Measurements from ENCODE around the gene BPIFB4. TPM values are rescaled to one million over a fixed set of nuclear protein-coding genes. Genes with fewer than 3 reads are reported as not detected.
"Not testable (repeated sequence)": the region's sequence is repeated elsewhere in the genome, so short reads cannot be mapped to it uniquely, and the experiment has no call there.

The BPIFB4 gene
- polyA plus RNA-seq, 1 of the 3 experiments (the other 2 are of a cell fraction), result not detected

GRCh38 chr20:33043731-33044181 lies 35.7 kb upstream of the BPIFB4 start:
- DNase-seq, result no peak
- Histone ChIP-seq H3K9me3 (no peaks in the 10 kb centered on the region), H3K79me2 (ENCODE audit: insufficient read depth) (no peaks in the 10 kb centered on the region), H3K9me2 (no peaks in the 10 kb centered on the region), H2AFZ (ENCODE audit: low read depth) (no peak overlapping the region), H3K36me3 (replicated peaks in 1 of 2; ENCODE audit: control insufficient read depth in 1 of 2, insufficient read depth in 2 of 2, low read length in 1 of 2) (no peaks in the 10 kb centered on the region), H3K4me3 (ENCODE audit: low read depth in 2 of 2, low read length in 1 of 2) (no peak overlapping the region), H3K9ac (no peak overlapping the region), H3K27ac (ENCODE audit: low read depth in 2 of 2, low read length in 1 of 2) (no peak overlapping the region), H3F3A (replicated peaks; ENCODE audit: insufficient read depth) (no peaks in the 10 kb centered on the region), H3K27me3 (ENCODE audit: insufficient read depth) (no peaks in the 10 kb centered on the region), H3K4me1 (ENCODE audit: control insufficient read depth in 1 of 2, insufficient read depth in 2 of 2, low read depth in 1 of 2, low read length in 1 of 2) (no peaks in the 10 kb centered on the region), H4K20me1 (ENCODE audit: insufficient read depth) (no peaks in the 10 kb centered on the region), H3K4me2 (no peak overlapping the region)
- CTCF ChIA-PET, result no interaction called here
- WGBS (ENCODE audit: low lambda C conversion rate), result 0% methylated on average over 1 of the region's 1 CpG
- TF ChIP-seq MEF2A (IDR thresholded peaks at IDR 0.05; ENCODE audit: borderline replicate concordance, low read depth) (no peak), TEAD4 (IDR thresholded peaks at IDR 0.05; ENCODE audit: borderline replicate concordance, insufficient read depth) (no peak), RCOR1 (IDR thresholded peaks at IDR 0.05; ENCODE audit: low read length) (no peak), MAX (IDR thresholded peaks at IDR 0.05; ENCODE audit: low read depth) (no peak), FOXJ3 (CRISPR knock-in tag; IDR thresholded peaks at IDR 0.05) (no peak), SMC3 (IDR thresholded peaks at IDR 0.05; ENCODE audit: low read depth, low read length) (no peak), PBX3 (IDR thresholded peaks at IDR 0.05) (no peak)
- POLR2A ChIA-PET, result no interaction called here

- H3K27me3 ChIP-seq (ENCODE audit: insufficient read depth); POLR2A ChIA-PET; H3K9me2 ChIP-seq; H3K27ac ChIP-seq (ENCODE audit: low read depth in 2 of 2, low read length in 1 of 2); H3K4me2 ChIP-seq; H3K4me1 ChIP-seq (ENCODE audit: control insufficient read depth in 1 of 2, insufficient read depth in 2 of 2, low read depth in 1 of 2, low read length in 1 of 2); DNase-seq; H2AFZ ChIP-seq (ENCODE audit: low read depth); H3K79me2 ChIP-seq (ENCODE audit: insufficient read depth); H3K9me3 ChIP-seq; H4K20me1 ChIP-seq (ENCODE audit: insufficient read depth); H3K4me3 ChIP-seq (ENCODE audit: low read depth in 2 of 2, low read length in 1 of 2); CTCF ChIA-PET; H3F3A ChIP-seq (replicated peaks; ENCODE audit: insufficient read depth); H3K36me3 ChIP-seq (replicated peaks in 1 of 2; ENCODE audit: control insufficient read depth in 1 of 2, insufficient read depth in 2 of 2, low read length in 1 of 2); H3K9ac ChIP-seq: not testable (repeated sequence)
- WGBS (ENCODE audit: low lambda C conversion rate), result 14% methylated on average over 15 of the region's 15 CpGs
These were observed 34.2 kb upstream of the BPIFB4 start for GRCh38 chr20:33045129-33045721.

GRCh38 chr20:33046412-33046811 lies 33.0 kb upstream of the BPIFB4 start:
- no peaks in the 10 kb centered on the region for H3K79me2 ChIP-seq (ENCODE audit: insufficient read depth)
- H4K20me1 ChIP-seq (ENCODE audit: insufficient read depth), result no peaks in the 10 kb centered on the region
- H3K27me3 ChIP-seq (ENCODE audit: insufficient read depth), result no peaks in the 10 kb centered on the region
- H3K4me1 ChIP-seq (ENCODE audit: control insufficient read depth in 1 of 2, insufficient read depth in 2 of 2, low read depth in 1 of 2, low read length in 1 of 2), result no peaks in the 10 kb centered on the region
- no peak overlapping the region for H3K4me3 ChIP-seq (ENCODE audit: low read depth in 2 of 2, low read length in 1 of 2)
- CTCF ChIA-PET, result interaction anchor here (0.6 to 1.2 kb wide), 3 partner anchors 9 to 265 kb away, joined by 3 read pairs; no protein-coding TSS in a partner anchor
- no peak overlapping the region for H3K9ac ChIP-seq
- H2AFZ ChIP-seq (ENCODE audit: low read depth), result no peak overlapping the region
- no peak overlapping the region for H3K27ac ChIP-seq (ENCODE audit: low read depth in 2 of 2, low read length in 1 of 2)
- no peaks in the 10 kb centered on the region for H3K9me3 ChIP-seq
- H3K9me2 ChIP-seq, result no peaks in the 10 kb centered on the region
- POLR2A ChIA-PET, result no interaction called here
- no peak for DNase-seq
- no peak overlapping the region for H3K4me2 ChIP-seq
- H3K36me3 ChIP-seq (replicated peaks in 1 of 2; ENCODE audit: control insufficient read depth in 1 of 2, insufficient read depth in 2 of 2, low read length in 1 of 2), result no peaks in the 10 kb centered on the region
- no peaks in the 10 kb centered on the region for H3F3A ChIP-seq (replicated peaks; ENCODE audit: insufficient read depth)
- WGBS (ENCODE audit: low lambda C conversion rate), result 2% methylated on average over 3 of the region's 3 CpGs
- TF ChIP-seq CTCF (IDR thresholded peaks at IDR 0.05), result no peak
- no peak for TF ChIP-seq NRF1 (IDR thresholded peaks at IDR 0.05; ENCODE audit: low read depth, low read length)
- TF ChIP-seq RCOR1 (IDR thresholded peaks at IDR 0.05; ENCODE audit: low read length), result no peak
- TF ChIP-seq ZBTB33 (IDR thresholded peaks at IDR 0.05; ENCODE audit: borderline replicate concordance, low read depth), result no peak
- no peak for TF ChIP-seq JUND (IDR thresholded peaks at IDR 0.05)
- no peak for TF ChIP-seq REST (IDR thresholded peaks at IDR 0.05; ENCODE audit: low read depth, low read length)
- TF ChIP-seq RXRA (IDR thresholded peaks at IDR 0.05; ENCODE audit: borderline replicate concordance, low read depth), result no peak
